Activated naive CD4-positive, alpha-beta T cell treated with anti-CD3 and anti-CD28 coated beads, Interleukin-2, amount 50 U/mL, for 16 hours (primary cell): ENCODE results near the gene TNFRSF4.

ENCODE experiments used
- DNase-seq: peaks from one replicate; pipeline ENCODE4 v3.0.0-alpha.2; 2020

Gene TNFRSF4

DNA sequence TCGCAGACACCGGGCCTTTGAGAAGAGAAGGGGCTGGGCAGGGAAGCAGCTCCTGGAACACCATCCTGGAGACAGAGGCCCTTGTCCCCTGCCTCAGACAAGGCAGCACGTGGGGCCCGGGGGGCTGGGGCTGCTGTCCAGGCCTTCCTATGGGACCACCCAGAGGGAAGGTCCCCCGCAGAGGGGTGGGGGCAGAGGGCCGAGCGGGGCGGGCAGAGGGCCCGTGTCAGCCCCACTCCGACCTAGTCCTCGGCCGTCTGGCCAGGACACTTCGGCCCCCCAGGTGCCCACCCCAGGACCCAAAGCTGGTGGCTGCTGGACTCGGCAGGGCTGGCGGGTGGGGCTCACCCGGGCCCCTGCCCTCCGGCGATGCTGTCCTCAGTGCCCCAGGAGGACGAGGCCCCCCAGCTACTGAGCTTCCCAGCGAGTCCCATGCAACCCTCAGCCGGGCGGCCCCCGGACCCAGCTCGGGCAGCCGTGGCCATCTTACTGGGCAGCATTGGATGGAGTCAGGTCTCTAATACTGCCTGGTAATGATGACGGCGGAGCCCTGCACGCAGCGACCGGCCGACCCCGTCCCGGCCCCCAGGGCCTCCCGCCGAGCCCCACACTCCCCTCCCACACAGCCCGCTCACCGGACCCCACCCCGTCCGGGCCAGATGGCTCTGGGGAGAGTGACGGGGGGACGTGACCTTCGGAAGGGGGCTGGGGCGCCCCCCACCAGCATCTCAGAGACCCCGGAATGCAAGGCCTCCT, 47.1 kb downstream of the TNFRSF4 start:
- no peak for DNase-seq

DNA sequence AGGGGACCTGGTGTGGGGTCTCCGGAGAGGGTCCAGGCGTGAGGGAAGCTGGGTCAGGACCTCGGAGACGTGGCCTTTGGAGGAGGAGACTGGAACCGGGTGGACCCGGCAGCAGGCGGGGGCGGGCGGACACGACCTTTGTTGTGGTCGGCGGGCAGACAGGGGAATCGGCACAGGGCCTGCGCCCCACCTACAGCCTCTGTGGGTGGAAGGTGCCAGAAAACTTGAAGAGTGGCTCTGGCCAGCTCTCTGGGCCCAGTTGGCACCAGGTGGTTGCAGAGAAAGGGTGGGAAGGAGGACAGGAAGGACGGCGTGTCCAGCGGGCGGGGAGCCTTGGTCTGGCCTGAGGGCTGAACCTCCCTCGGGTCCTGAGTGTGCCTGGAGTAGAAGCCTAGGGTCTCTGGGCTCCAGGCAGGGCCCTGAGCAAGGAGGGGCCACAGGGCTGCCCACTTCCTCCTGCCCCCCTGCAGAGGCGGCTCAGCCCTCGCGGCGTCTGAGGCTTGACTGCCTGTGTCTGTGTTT, 48.0 kb downstream of the TNFRSF4 start:
- DNase-seq = no peak

DNA sequence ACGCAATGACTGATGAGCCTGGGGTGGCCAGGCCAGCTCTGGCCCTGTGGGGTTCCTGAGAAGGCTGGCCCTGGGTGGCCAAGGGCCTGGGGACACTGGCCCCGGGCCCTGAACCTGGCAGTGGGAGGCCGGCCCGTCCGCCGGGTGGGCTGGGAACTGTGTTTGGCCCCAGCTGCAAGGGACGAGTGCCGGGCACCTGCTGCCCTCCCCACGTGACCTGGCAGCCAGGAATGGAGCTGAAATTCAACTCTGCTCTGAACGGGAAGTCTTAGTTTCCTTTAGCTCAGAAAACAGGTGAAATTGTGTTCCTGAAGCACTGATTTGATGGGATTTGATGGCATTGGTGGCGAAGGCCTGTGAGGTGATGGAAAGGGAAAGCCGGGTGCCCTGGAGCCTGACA, 48.5 kb downstream of the TNFRSF4 start:
- no peak for DNase-seq

DNA sequence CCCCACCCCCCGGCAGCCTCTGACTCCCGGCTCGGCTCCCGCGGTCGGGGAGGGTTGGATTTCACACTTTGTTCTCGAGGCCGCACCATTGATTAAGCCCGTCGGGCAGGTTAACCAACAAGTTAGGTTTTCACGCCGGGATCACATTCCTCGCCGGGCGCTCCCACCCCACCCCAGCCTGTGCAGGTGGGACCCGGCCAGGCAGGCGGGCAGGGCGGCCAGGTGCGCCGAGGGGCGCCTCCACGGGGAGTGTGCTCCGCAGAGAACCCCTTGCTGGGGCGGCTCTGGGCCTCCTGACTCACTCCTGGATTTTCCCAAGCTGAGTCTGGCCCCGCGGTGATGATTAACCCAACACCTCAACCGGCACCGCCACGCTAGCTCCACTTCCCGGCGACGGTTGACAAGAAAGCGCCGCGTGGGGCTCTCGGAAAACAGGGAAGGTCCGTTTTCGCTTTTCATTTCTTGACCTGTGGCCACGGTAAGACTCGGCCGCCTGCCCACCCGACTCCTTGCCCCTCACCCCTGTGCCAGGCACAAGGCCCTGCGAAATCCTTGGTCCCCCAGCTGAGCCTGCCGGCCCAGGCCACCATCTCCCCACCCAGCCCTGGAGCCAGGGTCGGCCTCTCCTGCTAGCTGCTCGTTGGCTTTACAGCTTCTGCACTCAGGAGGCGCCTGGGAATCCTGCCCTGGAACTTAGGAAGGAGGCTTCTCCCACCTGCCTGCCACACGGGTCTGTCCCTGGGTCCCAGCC, 49.1 kb downstream of the TNFRSF4 start:
- no peak for DNase-seq

DNA sequence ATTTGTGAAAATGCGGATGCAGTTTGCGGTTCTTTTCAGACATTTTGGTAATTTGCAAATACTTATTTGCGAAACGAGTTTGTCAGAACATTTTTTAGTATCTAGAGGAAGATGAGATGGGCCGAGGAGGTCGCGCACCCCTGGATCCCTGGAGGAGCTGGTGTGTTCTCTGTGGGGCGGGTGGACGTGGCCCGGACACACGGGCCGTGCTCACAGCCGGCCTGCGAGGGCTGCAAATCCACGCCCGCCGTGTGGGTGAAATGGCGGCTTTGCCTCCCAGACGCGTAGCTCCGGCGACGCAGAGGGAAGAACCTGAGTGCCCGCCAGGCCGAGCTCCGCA, 49.6 kb downstream of the TNFRSF4 start:
- no peak for DNase-seq

DNA sequence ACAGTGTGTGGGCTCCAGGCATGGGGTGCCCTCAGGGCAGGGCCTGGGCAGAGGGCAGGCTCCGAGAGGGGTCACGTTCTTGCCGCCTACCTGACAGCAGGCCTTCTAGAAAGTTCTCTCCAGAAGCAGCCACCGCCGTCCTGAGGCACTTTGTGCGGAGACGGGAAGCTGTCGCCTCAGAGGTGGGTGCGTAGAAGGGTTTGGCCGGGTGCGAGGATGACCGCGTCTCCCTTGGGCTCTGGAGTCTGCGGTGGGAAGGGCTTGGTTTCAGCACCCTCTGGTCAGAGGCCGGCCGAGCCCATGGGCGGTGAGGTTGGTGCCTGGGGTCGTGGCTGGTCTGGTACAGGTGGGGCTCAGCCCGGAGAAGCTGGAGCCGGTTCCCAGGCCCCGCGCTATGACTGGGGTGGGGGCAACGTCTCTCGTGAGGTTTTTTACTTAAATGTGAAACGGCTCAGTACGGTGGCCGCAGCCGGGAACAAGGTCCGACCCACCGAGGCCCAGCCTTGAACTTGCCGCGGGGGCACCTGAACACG, 50.3 kb downstream of the TNFRSF4 start:
- no peak for DNase-seq

DNA sequence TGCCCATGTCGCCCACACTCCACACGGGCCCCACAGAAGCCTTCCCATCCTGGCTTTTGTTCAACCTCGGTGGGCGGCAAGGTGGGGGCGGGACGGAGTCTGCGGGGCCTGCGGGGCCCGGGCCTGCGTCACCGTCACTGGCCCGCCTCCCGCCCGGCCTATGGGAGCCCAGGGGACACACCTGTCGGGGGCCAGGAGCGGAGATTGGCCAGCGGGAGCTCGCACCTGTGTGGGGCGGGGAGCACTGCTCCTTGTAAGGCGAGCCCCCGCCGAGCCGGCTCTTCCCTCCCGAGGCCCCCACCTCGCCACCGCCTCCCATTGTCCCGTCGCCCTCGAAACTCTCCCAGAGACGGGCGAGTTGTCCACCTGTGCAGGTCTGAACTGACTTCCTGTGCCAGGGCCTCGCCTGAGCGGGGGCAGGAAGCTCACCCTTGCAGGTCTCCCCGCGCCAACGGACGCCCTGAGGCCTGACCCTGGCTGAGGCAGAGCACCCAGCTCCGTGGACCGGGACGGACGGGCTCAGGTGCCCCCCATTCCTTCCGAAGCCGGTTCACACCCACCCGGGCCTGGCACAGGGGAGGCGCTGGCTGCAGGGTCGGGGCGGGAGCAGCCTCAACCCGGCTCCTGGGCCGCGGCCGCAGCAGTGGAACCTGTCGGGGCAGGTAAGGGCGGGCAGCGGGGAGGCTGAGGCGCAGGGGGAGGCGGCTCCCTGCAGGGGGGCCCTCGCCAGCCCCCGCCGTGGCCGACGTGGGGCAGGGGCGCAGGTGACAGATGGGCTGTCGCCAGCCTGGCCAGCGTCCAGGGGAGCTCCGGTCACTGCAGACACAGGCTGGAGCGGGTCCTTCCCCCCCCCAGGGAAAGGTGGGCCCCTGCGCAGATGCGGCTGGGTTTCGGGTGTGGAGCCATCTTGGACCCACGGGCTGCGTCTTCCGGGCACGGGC, 51.1 kb downstream of the TNFRSF4 start:
- DNase-seq = no peak

DNA sequence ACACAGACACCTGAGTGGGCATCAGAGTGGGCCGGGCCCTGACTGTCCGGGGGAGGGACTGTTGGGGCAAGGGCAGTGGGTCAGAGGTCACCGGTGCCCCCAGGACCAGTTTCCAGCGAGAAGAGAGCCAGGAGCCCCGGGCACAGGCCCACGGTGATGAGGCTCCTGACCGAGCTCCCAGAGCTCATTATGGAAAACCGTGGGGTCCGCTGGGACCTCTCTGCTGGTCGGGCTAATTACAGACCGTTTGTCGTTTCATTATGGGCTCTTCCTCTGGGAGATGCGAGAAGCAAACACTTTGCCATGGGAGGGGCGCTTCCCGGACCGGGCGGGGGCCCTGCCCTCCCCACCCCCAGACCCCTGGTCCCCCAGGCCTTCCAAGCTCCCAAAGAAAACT, 52.3 kb downstream of the TNFRSF4 start:
- no peak for DNase-seq
